H1 (cell line): ENCODE measurements around the gene HABP4. TPM values are rescaled to one million over a fixed set of nuclear protein-coding genes. Genes with fewer than 3 reads are reported as not detected.

Experiments
- HDAC6 ChIP-seq: IDR thresholded peaks from one replicate; pipeline ENCODE4 v1.7.1; 2012; ENCODE audit warnings: low read depth, mild to moderate bottlenecking, inconsistent platforms, low read length, moderate library complexity
- polyA plus RNA-seq, 7 experiments: library from polyadenylated mRNA; depleted of rRNA in 3 of 7; stranded (reverse) in 5 of 7; unstranded in 2 of 7; fragments of >200 nt in 5 of 7; fragments of 200-250 nt in 2 of 7; gene quantifications; 1 replicate in 5 of 7; 2 replicates in 1 of 7; 4 replicates in 1 of 7; pipeline versions ENCODE4 v1.2.1 to v1.2.3, GENCODE V29; 2011 to 2013; ENCODE audit warnings: missing spikeins in 2 of 7, mixed read lengths in 2 of 7
- total RNA-seq: library from RNA; stranded (reverse); fragmentation: NEBNext Ultra II Directional; extraction: Animal tissue kit (Norgen Biotek cat#: 25700); gene quantifications from 2 replicates; pipeline ENCODE4 v1.2.1, GENCODE V29; 2021
- TF ChIP-seq, protein P1 (sequence below), 3 experiments: IDR thresholded peaks; 1 replicate in 2 of 3; 2 replicates in 1 of 3; pipeline versions ENCODE4 v1.5.1 to v1.6.1; 2011; ENCODE audit warnings: low read length in 3 of 3, mild to moderate bottlenecking in 3 of 3, inconsistent platforms in 2 of 3, low read depth in 1 of 3, moderate library complexity in 1 of 3; ENCODE audit not compliant: insufficient read depth in 1 of 3; ENCODE audit errors: control extremely low read depth in 1 of 3

HABP4 gene
- total and polyA plus RNA-seq, 2 of the 8 experiments (the other 6 are each of a cell fraction or from before 2014, with no cell fraction given) = 3.3 to 11.2 TPM

- TF ChIP-seq, protein P1, sequence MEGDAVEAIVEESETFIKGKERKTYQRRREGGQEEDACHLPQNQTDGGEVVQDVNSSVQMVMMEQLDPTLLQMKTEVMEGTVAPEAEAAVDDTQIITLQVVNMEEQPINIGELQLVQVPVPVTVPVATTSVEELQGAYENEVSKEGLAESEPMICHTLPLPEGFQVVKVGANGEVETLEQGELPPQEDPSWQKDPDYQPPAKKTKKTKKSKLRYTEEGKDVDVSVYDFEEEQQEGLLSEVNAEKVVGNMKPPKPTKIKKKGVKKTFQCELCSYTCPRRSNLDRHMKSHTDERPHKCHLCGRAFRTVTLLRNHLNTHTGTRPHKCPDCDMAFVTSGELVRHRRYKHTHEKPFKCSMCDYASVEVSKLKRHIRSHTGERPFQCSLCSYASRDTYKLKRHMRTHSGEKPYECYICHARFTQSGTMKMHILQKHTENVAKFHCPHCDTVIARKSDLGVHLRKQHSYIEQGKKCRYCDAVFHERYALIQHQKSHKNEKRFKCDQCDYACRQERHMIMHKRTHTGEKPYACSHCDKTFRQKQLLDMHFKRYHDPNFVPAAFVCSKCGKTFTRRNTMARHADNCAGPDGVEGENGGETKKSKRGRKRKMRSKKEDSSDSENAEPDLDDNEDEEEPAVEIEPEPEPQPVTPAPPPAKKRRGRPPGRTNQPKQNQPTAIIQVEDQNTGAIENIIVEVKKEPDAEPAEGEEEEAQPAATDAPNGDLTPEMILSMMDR (IDR thresholded peaks at IDR 0.05; ENCODE audit: control extremely low read depth in 1 of 3, insufficient read depth in 1 of 3, low read depth in 1 of 3, low read length in 3 of 3) = no peak
- no peak for TF ChIP-seq HDAC6
These were observed 7.3 kb downstream of the HABP4 start (continued) for GRCh38 chr9:96457266-96457665.
